Measurements from ENCODE around the gene ZNF367.
"Not testable (repeated sequence)": the region's sequence is repeated elsewhere in the genome, so short reads cannot be mapped to it uniquely, and the experiment has no call there.

ZNF367 gene

DNA sequence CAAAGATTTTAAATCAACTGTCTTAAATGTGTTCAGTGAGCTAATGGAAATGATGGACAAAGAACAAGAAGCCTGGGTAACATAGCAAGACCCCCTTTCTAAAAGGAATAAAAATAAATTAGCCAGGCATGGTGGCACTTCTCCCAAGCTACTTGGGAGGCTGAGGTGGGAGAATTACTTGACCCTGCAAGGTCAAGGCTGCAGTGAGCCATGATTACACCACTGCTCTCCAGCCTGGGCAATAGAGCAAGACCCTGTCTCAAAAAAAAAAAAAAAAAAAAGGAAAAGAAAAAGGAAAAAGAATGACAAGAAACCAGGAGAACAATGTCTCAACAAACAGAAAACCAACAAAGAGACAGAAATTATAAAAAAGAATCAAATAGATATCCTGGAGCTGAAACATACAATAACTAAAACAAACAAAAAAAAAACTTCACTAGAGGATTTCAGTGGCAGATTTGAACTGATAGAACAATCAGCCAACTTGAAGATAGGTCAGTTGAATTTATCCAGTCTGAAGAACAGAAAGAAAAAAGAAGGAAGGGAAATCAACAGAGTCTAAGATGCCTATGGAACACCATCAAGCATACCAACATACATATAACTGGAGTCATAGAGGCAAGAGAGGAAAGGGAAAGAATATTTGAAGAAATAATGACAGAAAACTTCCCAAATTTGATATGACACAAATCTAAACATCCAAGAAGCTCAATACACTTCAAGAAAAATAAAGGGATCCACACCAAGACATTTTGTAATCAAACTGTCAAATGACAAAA lies 17.8 kb downstream of the ZNF367 start:
- DNase-seq (ENCODE audit: extremely low read depth in 1 of 2, low read depth in 1 of 2): no peak

DNA sequence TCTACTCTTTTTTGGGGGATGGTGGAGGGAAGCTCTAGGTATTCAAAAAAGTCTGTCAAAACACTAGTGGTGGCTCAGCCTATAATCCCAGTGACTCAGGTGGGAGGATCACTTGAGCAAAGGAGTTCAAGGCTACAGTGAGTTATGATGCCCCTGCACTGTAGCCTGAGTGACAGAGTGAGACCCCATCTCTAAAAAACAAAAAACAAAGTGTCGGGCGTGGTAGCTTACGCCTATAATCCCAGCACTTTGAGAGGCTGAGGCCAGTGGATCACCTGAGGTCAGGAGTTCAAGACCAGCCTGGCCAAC lies 18.9 kb downstream of the ZNF367 start:
- DNase-seq (ENCODE audit: extremely low read depth in 1 of 2, low read depth in 1 of 2): no peak

DNA sequence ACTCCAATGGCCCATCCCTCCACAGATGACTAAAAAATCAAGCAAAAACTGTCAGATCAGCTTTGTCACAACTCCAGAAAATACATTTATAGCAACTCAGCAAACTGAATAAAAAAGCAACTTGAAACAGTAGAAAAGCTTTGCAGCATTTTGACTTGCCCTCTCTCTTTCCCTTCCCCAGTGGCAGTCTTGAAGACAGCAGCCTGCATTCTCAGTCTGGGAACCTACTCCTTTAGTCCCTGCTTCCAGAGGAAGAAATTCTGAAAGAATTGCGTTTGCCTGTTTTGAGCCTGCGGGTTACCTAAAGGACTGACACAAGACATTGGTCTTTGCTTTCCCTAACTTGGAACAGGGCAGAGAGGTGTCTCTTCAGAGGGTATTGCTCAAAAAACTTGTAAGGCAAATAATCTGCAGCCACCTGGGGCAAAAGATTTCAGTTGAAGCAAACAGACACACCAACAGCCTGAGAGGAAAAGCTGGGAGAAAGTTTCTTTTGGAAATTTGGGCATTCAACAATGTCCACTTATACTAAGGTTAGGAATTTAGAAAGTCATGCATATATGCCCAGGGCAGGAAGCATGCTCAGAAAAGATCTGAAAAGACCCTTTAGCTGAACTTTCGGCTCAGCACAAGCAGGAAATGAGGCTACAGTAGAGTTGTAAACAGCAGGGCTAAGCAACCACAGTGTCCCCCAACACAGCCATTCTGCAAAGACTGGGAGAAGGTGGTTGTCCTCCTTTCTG lies 19.4 kb downstream of the ZNF367 start:
- DNase-seq (ENCODE audit: extremely low read depth in 1 of 2, low read depth in 1 of 2): no peak

DNA sequence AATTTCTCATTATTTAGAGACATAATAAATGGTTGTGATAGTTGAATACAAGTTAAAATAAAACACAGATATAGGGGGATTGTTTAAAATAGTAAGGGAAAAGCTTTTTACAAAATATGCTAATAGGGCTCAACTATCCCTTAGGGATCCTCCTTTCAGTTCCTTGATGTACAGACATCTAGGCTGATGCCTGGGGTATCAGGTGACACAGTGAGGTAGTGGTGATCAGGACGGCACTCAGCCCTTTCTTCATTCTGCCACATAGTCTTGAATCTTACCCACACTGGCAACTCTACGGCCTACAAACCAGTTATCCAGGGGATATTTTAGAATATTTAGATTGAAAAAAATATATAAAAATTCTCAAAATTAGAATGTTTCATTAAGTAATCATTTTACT lies 22.2 kb downstream of the ZNF367 start:
- DNase-seq (ENCODE audit: extremely low read depth in 1 of 2, low read depth in 1 of 2): no peak

DNA sequence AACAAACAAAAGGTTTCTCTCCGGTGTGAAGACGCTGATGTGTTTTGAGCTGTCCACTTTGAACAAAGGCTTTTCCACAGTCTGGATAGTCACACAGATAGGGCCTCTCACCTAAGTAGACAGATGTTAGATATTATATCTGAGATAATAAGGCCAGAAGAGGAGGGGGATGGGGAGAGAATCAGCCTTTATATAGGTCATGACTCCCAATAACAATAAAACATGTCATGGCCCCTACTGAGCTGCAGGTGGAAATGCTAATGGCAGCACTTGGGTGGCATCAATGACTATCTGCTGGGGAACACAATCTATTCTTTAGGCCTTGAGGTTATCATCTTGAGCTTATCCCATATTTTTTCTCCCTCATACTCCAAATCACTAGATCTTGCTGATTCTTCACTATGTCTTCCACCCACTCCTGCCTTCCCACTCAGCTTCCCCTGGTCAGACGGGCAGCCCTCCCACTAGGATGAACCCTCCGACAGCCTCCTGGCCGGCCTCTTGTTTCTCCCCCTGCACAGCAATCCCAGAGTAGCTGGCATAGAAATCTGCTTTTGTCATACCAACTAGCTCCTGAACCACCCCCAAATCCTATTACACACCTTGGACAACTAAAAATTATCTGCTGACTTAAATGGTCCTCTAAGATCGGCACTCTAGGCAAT lies 23.2 kb downstream of the ZNF367 start:
- no peak for DNase-seq (ENCODE audit: extremely low read depth in 1 of 2, low read depth in 1 of 2)

DNA sequence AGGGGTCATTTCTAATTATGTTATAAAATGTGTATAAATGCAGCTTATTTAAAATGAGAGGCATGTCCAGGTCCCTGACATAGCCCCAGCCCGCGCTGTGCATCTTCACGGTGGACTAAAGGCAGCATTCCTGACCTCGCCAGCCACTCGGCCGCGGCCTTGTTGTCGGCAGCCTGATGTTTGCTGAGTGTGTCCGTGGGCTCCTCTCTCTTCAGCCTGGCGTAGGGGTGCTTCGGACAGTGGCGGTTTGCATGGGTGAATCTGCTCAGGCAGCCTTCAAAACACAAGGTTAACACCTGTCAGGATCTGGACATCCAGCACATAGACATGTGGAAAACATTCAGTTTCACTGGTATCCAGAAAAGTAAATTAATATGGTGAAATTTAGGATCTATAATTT lies 25.9 kb downstream of the ZNF367 start:
- DNase-seq (ENCODE audit: extremely low read depth in 1 of 2, low read depth in 1 of 2): no peak

DNA sequence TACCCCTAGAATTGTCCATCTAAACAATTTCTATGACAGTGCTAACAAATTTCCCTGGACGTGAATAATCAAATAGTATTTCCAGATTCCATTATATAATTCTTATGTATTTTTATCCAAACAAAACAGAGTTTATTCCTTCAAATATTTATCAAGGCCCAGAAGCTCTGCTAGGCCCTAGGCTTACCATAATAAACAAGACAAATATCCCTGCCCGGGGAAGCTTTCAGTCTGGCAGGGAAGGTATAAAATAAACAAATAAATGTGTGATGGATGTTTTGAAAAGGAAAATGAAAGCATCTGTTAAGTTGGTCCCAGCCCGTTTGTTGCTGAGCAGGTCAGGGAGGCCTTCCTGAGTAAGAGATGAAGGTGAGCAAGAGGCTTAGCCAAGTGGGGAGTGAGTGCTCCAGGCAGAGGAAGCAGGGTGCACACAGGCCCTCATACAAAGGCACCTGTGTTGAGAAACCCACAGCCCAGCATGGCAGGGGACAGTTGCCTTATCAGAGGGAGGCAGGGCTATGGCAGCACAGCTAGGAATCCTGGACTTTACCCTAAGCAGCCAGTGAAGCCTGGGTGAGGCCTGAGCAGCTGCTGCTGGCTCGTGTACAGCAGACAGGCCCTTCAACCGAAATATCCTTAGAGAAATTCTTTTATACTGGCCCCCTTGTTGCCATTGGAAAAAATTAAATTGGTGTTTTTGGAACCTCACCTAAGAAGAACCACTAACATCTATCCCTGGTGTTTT lies 27.0 kb downstream of the ZNF367 start:
- DNase-seq (ENCODE audit: extremely low read depth in 1 of 2, low read depth in 1 of 2): no peak

DNA sequence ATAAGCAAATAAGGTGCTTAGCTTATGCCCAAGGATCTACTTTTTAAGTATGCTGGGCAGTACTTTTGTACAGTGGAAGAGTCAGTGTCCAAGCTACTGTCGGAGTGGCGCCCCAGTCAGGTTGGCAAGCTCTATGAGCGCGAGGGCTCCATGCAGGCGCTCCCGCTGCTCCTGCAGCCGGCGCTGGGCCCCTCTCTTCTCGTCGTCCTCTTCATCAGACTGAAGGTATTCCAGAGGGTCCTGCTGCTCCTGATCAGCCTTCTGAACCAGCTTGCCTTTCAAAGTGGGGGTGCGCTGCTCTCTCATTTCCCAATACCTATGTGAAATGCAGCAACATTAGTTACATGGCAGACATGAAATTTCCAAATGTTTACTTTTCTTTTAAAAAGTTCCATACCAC lies 30.0 kb downstream of the ZNF367 start:
- DNase-seq (ENCODE audit: extremely low read depth in 1 of 2, low read depth in 1 of 2): no peak

DNA sequence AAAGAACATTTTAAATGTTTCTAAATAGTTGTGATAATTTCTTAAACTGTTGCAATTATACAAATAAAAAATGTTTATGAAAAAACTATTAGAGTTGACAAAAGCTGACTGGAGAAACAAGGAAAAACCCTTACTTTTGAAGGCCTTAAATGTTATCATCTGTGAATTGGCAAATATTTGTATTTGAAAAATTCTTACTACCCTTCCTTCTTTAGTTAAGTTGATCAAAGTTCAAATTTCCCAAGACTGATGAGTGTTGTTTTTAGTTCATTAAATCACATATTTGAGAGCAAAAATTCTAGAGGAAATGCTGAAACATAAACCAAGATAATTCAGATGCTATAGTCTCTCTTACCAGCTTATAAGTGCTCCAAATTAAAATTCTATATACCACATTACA lies 32.0 kb downstream of the ZNF367 start:
- DNase-seq (ENCODE audit: extremely low read depth in 1 of 2, low read depth in 1 of 2): no peak

DNA sequence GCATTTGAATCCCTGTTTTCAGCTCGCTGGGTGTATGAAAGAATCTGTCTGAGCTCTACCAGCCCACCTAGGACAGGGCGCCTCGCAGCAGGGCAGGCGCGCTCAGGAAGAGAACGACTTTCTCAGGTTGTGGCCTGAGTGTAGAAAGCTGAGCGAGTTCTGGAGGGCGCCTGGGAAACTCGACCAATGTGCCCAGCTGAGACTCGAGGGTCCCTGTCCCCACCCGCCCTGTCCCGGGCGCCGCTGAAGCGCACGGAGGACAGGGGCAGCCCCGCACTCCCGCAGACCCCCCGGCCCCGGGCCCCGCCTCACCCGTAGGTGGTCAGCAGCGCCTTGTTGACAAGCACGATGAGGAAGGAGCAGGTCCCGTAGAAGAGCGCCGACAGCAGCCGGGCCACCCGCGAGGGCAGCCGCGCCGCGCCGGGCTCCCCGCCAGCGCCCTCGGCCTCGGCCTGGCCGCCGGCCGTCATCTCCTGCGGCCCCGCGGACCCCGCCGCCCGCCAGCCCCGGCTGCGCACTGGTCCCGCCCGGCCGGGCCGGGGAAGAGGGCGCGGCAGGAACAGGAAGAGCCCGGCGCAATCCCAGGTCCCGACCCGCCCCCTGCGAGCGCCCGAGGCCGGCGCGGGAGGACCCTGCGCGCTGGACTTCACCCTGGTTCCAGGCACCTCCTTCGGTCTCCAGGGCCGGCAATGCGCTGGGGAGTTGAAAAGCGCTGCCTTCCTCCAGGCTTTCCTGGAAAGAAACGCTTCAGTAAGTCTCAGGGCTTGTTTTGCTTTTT lies 34.8 kb downstream of the ZNF367 start, which contains the start of gene SLC35D2:
Gene SLC35D2 (minus strand): TSS at position 547 of the 778 bp plus-strand sequence. CDS start 77 bp downstream, at position 470.
- no peak for DNase-seq (ENCODE audit: extremely low read depth in 1 of 2, low read depth in 1 of 2)

DNA sequence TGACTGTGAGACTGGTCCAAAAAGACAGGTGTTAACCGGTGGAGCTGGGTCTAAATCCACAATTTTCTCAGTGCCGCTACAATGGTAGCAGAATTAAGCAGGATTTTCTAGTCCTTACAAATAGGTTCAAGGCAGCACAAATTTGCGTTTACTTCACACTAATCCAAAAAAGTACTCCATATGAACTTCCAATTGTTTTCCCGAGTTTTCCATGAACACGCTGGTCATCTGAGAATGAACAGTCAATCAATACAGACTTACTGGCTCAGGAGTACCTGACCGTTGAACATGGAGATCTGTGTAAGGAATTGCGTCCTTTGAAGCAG lies 35.4 kb downstream of the ZNF367 start:
- no peak for DNase-seq (ENCODE audit: extremely low read depth in 1 of 2, low read depth in 1 of 2)

DNA sequence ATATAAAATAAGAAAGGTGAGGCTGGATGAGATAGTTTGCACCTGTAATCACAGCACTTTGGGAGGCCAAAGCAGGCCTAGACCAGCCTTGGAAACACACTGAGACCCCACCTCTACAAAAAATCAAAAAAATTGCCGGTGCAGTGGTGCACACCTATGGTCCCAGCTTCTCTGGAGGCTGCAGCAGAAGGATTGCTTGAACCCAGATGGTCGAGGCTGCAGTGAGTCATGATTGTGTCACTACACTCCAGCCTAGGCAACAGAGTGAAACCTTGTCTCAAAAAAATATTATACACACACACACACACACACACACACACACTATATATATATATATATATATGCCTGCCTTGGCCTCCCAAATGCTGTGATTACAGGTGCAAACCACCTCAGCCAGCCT lies 36.0 kb downstream of the ZNF367 start:
- DNase-seq (ENCODE audit: extremely low read depth in 1 of 2, low read depth in 1 of 2): no peak

DNA sequence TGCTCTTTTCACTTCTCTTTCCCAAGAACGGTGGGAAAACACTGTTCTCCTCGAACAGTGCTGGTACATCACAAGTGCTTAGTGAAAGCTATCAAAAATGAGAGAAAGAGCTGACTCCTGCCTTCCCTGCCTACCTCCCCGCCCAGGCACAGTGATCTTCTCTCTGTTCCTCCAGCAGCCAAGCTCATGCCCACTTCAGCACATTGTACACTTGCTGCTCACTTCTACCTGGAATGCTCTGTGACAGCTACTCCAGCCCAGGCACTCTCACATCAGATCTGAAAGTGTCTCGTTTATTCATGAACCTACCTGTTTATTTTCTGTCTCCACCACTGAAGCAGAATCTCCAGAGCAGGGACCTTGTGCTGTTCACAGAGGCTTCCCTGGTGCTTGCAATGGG lies 36.5 kb downstream of the ZNF367 start:
- no peak for DNase-seq (ENCODE audit: extremely low read depth in 1 of 2, low read depth in 1 of 2)

DNA sequence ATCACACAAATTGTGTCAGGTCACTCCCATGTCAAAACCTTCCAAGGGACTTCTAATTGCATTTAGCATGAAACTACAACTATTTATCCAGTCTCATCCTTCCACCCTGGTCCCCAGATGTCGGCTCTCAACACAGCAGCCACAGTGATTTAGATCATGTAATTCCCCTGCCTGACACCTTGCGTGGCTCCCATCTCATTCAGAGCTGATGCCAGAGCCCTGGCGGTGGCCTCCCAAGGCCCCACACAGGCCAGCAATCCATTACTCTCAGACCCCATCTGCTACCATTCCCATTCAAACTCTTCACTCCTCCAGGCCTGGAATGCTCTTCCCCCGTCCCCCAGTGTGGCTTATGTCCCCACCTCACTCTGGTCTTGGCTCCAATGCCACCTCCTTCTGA lies 37.0 kb downstream of the ZNF367 start:
- no peak for DNase-seq (ENCODE audit: extremely low read depth in 1 of 2, low read depth in 1 of 2)

DNA sequence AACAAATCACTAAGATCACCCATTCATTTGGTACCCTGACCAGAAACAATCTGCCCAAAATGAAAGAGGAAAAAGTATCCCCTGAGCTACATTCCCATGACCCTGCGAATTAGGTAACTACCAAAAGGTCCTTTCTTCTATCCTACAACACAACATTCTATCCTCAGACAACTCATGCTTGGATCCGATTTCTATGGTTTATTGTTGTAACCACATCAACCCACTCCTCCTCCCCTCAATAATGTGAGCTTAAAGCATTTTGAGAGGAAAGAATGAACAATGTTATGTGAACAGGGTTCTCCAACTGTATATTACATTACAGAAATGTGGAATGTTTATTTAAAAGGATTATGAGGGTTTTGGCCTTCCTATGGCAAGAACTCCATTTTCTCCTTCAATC lies 38.7 kb downstream of the ZNF367 start:
- DNase-seq (ENCODE audit: extremely low read depth in 1 of 2, low read depth in 1 of 2): no peak

DNA sequence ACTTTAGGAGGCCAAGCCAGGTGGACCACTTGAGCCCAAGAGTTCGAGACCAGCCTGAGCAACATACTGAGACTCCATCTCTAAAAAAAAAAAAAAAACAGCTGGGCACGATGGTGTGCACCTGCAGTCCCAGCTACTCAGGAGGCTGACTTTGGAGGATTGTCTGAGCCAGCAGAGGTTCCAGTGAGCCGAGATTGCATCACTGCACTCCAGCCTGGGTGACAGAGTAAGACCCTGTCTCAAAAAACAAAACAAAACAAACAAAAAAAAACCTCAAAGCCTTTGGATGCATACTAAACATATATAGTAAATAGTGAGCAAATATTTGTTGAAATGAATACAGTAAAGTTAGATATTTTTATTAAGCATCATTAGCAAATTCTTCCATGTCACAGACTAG lies 40.0 kb downstream of the ZNF367 start:
- no peak for DNase-seq (ENCODE audit: extremely low read depth in 1 of 2, low read depth in 1 of 2)

DNA sequence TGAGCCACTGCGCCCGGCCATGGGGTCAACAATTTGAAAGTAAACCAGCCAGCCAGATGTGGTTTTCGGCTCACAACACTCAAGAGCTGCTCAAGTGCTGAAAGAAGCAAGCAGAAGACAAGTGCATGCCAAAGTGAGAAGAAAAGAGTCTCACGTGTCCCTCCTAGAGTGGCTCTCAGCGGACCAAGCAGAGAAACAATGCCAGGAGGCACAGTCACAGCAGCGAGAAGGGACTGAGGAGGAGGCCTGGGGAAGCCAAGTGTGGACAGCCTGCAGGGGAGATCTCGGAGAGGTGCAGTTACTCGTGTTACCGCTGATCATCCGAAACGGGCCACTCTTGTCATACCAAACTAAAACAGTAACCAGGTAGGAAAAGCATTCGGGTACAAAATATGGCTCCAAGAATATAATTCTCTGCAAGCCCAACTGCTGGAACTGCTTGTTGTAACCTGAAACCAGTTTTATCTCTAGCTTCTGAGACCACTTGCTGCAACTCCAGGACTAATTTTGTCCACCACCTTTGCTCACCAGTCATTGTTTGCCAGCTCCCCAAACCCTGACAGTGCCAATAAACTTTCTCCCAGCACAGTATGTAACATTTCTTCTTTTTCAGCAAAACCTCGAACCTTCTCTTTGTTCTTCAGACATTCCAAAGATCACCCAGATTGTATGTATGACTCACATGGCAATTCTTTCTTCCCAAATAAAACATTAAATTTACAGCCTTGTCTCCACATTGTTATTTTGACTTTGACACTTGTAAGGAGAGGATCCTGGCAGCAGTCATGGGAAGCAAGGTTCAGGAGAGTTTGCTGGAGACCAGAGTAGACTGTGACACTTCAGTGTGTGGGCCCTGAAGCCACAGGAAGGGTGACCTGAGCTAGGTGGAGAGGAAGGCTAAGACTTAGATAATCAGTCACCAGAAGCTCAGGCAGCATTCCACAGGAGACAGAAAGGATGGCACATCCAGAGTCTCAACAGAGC lies 41.0 kb downstream of the ZNF367 start:
- no peak for DNase-seq (ENCODE audit: extremely low read depth in 1 of 2, low read depth in 1 of 2)

DNA sequence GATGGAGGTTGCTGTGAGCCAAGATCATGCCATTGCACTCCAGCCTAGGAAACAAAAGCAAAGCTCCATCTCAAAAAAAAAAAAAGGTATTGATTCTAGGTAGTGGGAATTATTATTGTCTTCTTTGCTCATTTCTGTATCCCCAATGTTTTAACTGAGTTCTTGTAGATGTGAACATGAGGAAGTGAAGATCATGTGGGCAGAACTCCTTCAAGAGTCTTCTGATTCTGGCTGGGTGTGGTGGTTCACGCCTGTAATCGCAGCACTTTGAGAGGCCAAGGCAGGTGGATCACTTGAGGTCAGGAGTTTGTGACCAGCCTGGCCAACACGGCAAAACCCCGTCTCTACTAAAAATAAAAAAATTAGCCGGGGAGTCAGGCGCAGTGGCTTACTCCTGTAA lies 42.7 kb downstream of the ZNF367 start:
- DNase-seq (ENCODE audit: extremely low read depth in 1 of 2, low read depth in 1 of 2): not testable (repeated sequence)

DNA sequence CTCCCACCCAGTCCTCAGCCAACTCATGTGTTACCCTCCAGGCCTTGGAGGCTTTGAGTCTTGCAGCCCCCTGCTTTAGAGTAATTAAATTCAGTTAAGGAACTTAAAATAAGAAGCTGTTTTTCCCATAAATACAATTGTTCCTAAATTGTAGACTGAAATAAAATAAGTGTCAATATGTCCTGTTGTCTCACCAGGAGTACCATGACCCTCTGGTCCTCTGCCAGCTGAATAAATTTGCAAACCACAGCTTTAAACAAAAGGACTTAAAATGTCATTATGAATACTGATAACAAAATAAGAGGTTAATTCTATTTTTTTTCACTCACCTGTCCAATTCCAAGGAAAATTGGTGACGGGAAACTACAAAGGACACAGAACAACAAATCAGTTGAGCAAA lies 50.2 kb downstream of the ZNF367 start:
- no peak for DNase-seq (ENCODE audit: extremely low read depth in 1 of 2, low read depth in 1 of 2)

All from stimulated activated CD8-positive, alpha-beta memory T cell treated with anti-CD3 and anti-CD28 coated beads, Interleukin-7, amount 100 ng/mL, for 48 hours (primary cell).